HG03175 (cell line): Measurements from ENCODE around the gene TRMT44.

Experiments used
- ATAC-seq: cut with Tn5 transposase; IDR thresholded peaks from one replicate; pipeline ENCODE4 v1.9.1; 2021; ENCODE audit warnings: mild to moderate bottlenecking, moderate library complexity; ENCODE audit not compliant: unreplicated experiment

The TRMT44 gene

GRCh38 chr4:8433136-8433535 lies 7.4 kb upstream of the TRMT44 start:
- ATAC-seq: no peak

DNA sequence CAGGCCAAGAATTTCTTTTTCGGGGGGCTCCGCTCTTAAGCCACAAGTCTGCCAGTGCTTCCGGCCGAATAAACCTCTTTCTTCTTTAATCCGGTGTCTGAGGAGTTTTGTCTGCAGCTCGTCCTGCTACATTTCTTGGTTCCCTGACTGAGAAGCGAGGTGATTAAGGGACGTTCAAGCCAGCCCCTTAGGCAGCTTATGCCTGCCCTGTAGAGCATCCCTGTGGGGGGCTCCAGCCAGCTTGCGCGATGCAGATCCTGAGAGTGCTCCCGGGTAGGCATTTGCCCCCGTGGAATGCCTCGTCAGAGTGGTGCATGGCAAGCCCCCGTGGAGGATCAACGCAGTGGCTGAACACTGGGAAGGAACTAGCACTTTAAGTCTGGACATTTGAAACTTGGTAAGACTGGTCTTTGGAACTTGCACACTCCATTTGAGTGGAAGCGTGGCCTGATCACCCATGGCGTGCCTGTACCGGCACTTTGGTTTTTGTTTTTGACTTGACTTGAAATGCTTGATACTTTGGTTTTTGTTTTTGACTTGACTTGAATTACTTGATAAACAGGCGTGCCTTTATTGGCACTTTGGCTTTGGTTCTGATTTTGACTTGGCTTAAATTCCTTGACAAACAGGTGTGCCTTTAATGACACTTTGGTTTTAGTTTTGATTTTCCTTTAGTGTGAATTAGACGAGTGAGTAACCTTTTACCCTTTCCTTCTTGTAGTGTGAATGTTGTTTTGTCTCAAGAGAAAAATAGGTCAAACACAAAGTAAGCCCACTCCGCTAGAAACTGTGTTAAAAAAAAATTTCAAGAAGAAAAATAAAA lies 6.1 kb upstream of the TRMT44 start:
- no peak for ATAC-seq

GRCh38 chr4:8435656-8436121 lies 4.9 kb upstream of the TRMT44 start:
- ATAC-seq: peak; percentile 62

- no peak for ATAC-seq
Measured at GRCh38 chr4:8437281-8437680, 3.3 kb upstream of the TRMT44 start.

- ATAC-seq: no peak
Measured at GRCh38 chr4:8438743-8439142, 1.8 kb upstream of the TRMT44 start.

GRCh38 chr4:8439168-8439567 lies 1.4 kb upstream of the TRMT44 start:
- no peak for ATAC-seq

DNA sequence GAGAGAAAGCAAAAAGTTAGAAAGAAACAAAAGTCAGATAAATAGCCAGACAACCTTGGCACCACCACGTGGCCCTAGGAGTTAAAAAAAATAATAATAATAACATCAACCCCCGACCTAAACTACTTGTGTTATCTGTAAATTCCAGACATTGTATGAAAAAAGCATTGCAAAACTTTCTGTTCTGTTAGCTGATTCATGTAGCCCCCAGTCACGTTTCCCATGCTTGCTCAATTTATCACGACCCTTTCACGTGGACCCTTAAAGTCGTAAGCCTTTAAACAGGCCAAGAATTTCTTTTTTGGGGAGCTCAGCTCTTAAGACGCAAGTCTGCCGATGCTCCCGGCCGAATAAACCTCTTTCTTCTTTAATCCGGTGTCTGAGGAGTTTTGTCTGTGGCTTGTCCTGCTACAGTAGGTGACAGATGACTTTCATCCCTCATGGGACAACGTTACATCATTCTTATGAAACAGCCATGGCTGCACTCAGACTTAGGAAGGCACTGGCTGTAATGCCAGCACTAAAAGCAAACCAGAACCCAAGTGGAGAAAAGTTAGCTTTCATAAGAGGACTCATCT lies 574 bp upstream of the TRMT44 start:
- peak; percentile 34 for ATAC-seq

GRCh38 chr4:8441499-8442091 lies 1.0 kb downstream of the TRMT44 start:
- ATAC-seq: no peak

GRCh38 chr4:8442596-8443358 lies 2.2 kb downstream of the TRMT44 start:
- ATAC-seq: no peak

DNA sequence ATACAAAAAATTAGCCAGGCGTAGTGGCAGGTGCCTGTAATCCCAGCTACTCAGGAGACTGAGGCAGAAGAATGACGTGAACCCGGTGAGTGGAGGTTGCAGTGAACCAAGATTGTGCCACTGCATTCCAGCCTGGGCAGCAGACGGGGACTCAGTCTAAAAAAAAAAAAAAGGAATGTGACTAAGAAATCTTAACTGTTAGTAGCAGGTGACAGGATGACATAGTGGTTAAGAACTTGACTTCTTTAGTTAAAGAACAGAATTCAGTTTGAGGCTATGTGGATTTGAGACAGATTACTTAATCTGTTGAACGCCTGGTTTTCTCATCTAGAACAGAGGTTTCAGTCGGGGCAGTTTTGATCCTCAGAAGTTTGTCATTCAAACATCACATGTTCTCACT lies 3.2 kb downstream of the TRMT44 start:
- ATAC-seq: no peak

- no peak for ATAC-seq
Measured at GRCh38 chr4:8446122-8446521, 5.5 kb downstream of the TRMT44 start.

GRCh38 chr4:8451440-8452182 lies 11.0 kb downstream of the TRMT44 start:
- ATAC-seq: no peak

DNA sequence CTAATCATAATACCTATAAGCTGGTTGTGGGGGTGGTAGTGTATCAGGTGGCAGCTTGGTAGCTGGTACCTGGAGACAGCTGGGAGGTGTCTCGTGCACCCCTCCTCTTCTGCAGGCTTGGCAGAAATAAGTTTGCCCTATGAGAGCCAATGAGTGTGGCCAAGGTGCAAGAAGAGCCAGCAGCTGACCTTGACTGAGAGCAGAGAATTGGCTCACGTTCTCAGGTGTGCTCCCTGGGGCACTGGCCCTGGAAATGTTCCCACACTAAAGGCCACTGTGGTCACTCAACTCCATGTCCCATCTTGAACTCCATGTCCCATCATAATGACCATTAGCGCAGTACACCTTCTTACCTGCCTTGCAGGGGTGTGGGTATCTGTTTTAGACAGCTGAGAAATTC lies 13.4 kb downstream of the TRMT44 start:
- ATAC-seq: no peak

DNA sequence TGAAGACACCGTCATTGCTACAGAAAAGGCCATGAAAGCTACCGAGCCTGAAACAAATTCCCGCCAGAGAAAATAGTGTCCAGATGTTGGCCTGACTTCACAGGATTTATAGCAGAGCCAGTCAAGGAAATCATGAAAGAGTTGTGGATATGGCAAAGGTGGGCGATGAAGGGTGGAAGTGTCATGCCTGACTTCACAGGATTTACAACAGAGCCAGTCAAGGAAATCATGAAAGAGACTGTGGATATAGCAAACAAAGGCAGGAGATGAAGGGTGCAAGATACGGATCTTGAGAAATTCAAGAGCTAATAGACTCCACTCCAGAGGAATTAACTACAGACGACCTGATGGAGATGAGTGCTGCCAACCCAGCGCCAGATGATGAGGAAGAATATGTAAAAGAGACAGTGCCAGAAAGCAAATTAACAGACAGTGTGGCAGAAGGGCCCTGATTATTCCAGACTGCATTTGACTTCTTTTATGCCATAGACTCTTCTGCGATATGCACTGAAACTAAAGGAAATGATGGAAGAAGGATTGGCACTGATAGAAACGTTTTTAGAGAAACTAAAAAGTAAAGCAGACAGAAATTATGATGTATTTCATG lies 17.2 kb downstream of the TRMT44 start:
- ATAC-seq: no peak

- no peak for ATAC-seq
Measured at GRCh38 chr4:8459867-8460445, 19.4 kb downstream of the TRMT44 start.

DNA sequence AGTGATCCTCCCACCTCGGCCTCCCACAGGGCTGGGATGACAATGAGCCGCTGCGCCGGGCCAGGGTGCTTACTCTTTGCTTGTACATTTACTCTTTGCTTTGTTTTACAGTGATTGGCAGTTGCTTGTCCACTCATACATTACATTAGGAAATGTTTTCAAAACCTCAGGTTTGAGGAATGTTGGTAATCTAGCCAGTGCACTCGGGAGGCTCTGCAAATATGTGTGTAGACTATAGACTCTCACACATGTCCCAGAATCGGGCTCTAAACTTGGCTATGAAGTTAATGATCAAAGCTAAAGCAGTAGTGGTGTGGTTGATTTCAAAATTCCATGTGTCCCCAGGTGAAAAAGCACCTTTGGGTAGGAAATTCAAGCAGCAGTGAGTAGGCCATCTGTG lies 20.5 kb downstream of the TRMT44 start:
- no peak for ATAC-seq

GRCh38 chr4:8461616-8462015 lies 21.0 kb downstream of the TRMT44 start:
- ATAC-seq: no peak

DNA sequence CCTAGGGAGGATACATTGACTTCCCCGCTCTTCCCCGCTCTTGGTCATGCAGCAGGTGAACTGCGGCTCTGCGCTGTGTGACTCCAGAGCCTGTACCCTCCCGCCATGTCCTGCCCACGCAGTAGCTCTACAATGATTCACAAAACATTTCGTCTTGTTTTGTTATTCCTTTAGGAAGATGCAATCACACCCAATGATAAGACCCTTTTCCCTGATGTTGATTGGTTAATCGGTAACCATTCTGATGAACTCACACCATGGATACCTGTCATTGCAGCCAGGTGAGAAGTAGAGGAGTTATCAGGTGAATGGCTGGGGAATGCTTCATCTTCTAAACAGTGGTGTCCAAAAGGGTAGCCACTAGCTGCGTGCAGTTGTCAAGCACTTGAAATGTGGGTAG lies 23.2 kb downstream of the TRMT44 start:
- ATAC-seq: no peak

DNA sequence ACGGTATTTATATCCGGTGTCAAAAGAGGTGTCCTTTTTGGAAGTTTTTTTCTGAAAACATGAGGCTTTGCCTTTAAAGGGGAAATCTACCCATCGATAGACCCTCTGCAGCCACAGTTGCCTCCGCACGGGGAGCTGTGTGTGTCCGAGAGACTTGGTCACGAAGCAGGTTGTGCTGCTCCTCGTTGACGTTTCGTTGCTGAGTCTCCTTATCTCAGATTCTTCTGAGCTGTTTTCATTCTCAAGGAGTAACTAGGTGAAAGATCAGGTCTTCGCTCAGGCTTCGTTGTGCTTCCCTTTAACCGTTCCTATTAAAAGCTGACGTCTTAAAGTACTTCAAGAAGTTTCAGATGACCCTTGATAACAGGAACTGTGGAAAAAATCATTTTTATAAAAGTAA lies 23.8 kb downstream of the TRMT44 start:
- no peak for ATAC-seq
